Measurements from ENCODE around the gene FAM53A.
"Not testable (repeated sequence)": the region's sequence is repeated elsewhere in the genome, so short reads cannot be mapped to it uniquely, and the experiment has no call there.

The FAM53A gene

GRCh38 chr4:1618438-1618837 is 65.7 kb downstream of the FAM53A start:
- no peak for DNase-seq

DNA sequence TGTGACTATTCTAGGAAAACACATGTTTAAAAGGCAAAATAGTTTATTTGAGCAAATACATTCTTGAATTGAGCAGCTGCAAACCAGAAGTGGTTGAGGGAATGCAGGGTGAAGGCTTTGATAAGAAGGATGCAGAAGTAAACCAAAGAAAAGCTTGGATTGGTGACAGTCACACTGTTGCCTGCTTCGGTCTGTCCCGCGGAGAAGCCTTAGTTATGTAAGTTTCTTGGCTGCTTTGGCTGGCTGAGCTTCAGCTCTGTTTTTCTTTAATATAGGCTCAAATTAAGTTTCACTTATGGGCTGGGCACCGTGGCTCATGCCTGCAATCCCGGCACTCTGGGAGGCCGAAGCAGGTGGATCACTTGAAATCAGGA is 67.6 kb downstream of the FAM53A start:
- no peak for DNase-seq

DNA sequence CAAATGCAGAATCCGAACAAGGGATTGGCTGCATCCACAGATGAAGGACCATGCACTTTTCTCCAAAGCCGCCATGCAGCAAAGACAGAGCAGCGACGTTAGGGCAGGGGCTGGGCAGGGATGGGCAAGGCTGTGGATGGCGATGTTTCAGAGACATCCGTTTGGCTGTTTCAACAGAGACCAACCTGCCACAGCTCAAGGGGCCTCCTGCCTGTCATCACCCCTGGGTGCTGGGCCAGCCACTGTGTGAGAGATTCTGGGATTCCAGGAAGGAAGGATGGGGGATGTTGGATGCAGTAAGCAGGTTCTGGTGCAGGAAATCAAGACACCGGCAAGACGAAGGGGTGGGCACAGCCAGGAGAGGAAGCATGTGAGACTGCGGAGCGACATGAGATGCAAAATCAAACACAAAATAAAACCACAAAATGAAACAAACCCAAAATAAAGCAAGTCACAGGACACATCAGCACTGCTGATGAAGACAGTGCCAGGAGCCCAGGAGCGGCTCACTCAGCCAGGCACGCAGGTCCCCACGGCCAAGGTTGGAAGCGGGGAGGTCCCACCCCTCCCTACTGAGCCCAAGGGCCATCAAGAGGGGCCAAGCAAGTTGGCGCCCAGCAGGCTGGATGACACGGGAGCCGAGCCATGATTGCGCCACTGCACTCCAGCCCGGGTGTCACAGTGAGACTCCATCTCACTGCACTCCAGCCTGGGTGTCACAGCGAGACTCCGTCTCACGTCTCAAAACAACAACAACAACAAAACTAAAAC is 68.1 kb downstream of the FAM53A start:
- DNase-seq: no peak

DNA sequence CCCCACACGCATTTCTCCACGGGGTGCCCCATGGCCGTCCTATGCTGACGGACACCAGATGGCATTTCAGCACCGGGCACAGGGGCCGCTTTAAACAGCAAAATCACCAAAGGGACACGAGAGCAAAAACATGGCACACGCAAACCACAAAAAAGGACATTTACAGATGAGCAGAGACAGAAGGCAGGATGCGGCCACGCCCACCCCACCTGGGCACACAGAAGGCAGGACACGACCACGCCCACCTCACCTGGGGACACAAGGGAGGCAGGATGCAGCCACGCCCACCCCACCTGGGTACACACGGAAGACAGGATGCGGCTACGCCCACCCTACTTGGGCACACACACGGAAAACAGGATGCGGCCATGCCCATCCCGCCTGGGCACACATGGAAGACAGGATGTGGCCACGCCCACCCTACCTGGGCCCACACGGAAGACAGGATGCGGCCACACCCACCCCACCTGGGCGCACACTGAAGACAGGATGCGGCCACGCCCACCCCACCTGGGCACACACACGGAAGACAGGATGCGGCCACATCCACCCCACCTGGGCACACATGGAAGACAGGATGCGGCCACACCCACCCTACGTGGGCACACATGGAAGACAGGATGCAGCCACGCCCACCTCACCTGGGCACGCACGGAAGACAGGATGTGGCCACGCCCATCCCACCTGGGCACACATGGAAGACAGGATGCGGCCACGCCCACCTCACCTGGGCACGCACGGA is 69.1 kb downstream of the FAM53A start:
- no peak for DNase-seq

DNA sequence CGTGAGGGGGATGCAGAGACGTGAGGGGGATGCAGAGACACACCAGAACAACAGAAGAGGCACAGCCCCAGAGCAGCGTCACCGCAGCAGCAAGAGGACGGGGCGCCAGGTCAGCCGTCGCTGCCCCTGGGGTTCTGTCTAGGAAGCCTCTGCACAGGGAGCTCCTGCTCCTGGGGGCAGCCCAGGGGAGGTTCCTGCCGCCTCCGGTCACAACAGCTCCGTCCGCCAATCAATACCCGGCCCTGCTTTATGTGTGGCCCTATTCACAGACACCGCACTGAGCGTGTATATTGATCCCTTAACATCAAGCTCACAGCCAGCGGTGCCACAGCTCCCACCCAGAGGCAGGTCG is 69.6 kb downstream of the FAM53A start:
- DNase-seq: no peak

DNA sequence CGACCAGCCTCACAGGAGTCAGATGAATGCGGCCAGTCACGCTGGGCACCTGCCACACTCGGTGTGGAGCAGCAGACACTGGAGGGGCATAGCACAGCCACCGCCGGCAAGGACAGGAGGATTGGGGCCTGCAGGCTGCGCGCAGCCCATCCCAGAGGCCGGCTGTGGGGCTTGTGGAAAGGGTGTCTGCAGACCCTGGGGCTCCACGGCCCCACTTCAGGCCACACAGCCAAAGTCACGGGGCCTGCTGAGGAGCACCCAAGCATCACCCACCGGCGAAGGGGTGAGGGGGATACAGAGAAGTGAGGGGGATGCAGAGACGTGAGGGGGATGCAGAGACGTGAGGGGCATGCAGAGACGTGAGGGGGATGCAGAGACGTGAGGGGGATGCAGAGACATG is 70.1 kb downstream of the FAM53A start:
- no peak for DNase-seq

DNA sequence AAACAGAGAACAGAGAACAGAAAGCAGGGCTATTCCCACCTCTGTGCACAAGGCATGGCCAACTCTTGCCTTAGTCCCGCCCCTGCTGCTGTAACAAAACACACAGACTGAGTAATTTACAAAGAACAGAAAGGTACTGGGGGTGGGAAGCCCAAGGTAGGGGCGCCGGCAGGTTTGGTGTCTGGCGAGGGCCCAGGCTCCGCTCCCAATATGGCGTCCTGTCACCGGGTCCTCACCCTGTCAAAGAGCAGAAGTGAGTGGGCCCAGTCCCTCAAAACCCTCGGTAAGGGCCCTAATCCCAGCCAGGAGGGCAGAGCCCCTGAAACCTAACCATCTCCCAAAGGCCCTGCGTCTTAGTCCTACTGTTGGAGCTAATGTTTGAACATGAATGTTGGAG is 71.0 kb downstream of the FAM53A start:
- DNase-seq: no peak

DNA sequence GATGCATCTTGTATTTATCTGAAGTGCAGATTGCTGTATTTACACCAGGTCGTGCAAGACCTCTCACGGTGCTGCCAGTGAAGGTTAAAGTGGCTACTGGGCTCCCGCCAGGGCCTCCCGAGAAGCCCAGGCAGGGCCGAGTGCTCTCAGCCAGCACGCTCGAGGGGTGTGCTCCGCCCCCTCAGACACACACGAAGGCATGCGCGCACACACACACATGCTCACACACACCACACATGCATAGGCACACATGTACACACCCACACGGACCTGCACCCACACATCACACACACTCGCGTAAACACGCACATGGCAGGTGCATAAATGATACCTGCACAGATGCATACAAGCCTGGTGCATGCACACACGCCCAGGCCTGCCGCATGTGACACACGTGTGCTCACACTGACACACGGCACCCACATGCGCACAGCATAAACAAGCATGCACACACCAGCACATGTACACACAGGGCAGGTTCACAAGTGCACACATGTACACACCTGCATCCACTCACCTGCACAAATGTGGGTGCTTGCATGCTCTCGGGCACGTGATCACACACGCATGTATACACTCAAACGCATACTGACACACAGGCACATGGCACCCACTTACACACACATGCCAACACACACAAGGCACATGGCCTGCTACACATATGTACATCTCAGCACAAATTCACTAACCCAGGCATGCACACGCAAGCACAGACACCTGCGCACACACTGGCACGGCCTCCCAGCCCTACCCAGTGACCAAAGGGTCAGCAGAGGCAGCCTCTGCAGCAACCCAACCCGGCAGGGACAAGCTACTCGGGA is 71.6 kb downstream of the FAM53A start:
- no peak for DNase-seq

GRCh38 chr4:1611501-1611870 is 72.6 kb downstream of the FAM53A start:
- DNase-seq: no peak

DNA sequence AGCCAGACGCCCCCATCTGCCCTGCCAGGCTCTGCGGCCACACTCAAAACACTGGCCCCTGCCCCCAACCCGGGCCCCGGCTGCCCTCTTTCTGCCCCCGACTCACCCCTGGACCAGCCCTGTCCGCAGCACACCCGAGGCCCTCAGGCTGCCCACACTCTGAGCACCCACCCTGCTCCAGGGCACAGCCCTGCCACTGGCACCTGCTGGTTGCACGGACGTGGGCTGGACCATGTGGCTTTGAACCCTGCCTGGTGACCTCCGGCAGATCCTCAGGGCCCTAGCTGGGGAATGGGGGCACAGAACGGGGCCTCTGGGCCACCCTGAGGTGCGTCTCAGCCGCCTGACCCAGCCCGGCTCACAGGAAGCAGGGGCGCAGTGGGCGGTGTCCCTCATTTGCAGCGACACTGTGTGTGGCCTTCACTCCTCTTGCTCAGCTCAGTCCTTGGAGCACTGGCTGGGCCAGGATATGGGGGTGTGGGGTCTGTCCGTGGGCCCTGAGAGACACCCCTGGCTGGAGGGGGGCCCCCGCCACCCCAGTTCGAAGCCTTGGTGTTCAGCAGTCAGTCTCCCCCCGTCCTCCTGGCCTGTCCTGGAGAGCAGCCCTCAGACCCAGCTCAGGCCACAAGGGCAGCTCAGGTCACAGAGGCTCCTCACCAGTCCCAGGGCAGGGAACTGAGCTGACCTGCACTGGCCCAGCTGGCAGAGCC is 73.2 kb downstream of the FAM53A start:
- DNase-seq: no peak

GRCh38 chr4:1609901-1610790 is 74.0 kb downstream of the FAM53A start:
- DNase-seq: no peak

DNA sequence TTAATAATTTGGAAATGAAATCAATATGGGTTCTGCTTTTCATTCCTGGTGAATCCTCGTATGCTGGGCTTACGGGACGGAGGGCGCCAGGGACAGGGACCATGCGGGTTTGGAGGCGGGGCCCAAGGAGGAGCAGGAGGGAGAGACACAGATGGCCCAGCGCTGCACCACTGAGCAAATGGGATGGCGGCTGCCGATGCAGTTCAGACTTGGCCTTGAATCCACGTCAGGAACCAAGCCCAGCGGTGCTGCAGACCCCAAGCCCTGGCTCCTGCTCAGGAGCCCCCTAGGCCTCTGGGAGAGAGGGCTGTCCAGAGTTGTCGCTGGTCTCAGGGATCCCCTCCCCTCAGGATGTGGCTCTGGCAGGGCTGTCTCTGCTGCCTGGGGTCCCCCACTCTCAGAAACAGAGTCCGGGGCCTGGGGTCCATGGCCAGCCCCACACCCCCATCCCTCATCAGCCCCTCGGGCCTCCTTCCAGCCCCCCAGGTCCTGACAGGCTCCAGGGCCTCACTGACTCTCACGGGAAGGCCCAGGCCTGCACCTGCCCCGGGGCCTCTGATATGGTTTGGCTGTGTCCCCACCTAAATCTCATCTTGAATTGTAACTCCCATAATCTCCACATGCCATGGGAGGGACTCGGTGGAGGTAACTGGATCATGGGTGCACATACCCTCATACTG is 75.2 kb downstream of the FAM53A start:
- peak; percentile 29 to 47 for DNase-seq

GRCh38 chr4:1608196-1608820 is 75.8 kb downstream of the FAM53A start:
- DNase-seq: no peak

DNA sequence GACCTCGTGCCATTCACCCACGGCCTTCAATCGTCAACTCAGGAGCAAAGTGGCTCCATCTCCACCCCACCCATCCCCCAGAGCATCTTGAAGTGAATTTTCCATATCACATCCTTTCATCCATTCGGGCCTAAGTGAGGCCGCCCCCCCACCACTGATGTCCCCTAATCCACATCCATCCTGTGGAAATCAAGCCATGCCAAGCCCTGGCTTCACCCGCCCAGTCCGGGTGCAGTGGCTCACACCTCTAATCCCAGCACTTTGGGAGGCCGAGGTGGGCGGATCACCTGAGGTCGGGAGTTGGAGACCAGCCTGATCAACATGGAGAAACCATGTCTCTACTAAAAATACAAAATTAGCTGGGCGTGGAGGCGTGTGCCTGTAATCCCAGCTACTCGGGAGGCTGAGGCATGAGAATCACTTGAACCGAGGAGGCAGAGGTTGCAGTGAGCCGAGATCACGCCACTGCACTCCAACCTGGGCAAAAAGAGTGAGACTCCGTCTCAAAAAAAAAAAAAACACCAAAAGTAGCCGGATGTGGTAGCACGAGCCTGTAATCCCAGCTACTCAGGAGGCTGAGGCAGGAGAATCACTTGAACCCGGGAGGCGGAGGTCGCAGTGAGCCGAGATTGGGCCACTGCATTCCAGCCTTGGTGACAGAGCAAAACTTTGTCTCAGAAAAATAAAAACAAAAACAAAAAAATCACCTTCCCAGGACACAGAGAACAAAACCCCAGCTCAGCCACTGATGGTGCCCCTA is 76.5 kb downstream of the FAM53A start:
- DNase-seq: not testable (repeated sequence)

DNA sequence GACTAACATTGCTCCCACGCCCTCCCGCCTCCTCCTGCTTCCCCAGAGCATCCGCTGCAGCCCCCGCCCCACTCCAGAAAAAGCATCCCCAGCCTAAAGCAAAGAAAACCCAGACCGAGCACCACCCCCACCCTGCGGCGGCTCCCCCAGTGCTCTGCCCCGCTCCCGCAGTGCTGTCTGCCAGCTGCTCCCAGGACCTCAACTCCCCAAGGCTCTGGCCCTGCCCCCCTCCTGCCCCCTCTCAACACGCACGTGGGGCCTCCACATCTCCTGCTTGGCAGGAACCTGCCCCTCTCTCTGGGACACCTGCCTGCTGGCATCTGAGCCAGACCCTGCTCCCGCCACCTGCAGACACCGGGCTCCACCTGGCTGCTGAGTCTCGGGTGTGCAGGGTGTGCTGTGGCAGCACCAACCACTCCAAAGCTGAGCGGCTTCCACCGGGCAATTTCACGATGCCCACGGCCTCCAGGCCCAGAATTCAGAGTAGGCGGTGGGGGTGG is 79.4 kb downstream of the FAM53A start:
- DNase-seq: peak; percentile 37 to 77

DNA sequence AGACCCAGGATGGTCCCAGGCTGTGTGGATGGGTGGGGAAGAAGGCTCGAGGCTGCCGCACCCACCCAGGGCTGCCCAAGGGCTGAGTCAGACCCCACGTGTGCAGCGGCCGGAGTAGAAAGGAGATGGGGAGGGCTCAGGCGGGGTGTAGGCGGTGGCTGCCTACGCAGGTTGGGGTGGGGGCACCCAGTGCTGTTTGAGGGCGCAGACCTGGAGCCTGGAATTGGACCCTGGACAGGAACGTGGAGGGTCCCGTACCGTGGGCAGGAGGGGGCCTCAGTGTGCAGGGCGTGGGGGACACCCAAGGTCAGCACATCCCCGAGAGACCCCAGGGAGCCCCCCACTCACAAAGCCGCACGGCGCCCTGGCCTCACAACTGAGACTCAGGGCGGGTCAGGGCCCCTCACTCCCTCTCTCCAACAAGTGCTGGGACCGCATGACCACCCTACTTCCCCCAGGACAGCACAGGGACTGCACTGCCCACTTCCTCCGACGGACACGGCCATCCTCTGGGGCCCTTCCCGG is 79.9 kb downstream of the FAM53A start:
- no peak for DNase-seq

GRCh38 chr4:1603413-1604135 is 80.5 kb downstream of the FAM53A start:
- DNase-seq: no peak

DNA sequence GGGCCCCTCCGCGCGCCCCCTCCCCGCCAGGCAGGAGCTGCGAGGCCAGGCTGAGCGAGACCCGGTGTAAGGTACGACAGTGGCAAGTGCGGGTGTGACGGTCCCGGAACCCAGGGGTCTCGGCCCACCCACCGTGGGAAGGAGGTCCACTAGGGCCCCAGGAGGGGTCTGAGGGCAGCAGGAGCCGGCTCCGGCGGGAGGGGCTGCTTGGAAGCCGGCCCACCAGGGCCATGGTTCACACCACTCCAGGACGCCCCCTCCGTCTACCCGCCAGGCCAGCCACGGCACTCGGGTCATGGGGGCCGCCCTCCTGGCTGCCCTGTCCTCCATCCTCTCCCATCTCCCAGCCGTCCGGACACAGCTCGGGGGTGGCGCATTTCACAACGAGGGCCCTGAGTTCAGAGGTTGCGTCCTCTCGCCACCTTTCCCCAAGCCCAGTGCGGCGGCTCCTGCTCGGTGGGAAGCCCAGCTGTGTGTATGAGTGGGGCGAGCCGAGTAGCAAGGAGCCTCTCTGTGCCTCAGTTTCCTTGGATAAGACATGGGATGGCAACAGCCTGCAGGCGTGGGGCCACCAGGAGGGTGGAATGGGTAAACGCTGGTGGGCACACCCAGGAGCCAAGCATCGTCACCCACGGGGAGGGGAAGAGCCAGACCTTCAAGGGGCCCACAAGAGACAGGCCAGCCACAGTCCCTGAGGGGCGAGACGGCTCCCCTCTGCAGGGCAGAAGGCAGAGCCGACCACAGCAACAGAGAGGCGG is 81.3 kb downstream of the FAM53A start:
- DNase-seq: no peak
